ENCODE data around the gene GUCA2B.

DNA sequence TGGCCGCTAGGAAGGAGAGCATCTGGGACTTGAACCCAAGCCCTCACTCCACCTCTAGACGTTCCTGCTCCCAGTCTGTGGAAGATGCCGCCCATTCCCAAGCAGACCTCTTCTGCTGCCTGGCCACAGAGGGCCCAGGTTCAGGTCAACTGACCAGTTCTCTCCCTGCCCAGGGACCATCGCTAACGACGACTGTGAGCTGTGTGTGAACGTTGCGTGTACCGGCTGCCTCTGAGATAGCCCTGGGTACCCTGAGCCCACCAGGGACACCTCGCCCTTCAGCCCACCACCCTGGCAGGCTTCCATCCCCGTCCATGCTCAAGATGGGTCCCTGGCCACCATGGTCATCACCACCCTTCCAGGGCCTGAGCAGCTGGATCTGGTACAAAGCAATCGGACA is 2.2 kb downstream of the GUCA2B start:
- TF ChIP-seq, protein P1, sequence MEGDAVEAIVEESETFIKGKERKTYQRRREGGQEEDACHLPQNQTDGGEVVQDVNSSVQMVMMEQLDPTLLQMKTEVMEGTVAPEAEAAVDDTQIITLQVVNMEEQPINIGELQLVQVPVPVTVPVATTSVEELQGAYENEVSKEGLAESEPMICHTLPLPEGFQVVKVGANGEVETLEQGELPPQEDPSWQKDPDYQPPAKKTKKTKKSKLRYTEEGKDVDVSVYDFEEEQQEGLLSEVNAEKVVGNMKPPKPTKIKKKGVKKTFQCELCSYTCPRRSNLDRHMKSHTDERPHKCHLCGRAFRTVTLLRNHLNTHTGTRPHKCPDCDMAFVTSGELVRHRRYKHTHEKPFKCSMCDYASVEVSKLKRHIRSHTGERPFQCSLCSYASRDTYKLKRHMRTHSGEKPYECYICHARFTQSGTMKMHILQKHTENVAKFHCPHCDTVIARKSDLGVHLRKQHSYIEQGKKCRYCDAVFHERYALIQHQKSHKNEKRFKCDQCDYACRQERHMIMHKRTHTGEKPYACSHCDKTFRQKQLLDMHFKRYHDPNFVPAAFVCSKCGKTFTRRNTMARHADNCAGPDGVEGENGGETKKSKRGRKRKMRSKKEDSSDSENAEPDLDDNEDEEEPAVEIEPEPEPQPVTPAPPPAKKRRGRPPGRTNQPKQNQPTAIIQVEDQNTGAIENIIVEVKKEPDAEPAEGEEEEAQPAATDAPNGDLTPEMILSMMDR (IDR thresholded peaks at IDR 0.05; ENCODE audit: insufficient read depth, low read length): no peak
- no peak for TF ChIP-seq POLR2AphosphoS5 (IDR thresholded peaks at IDR 0.05; ENCODE audit: low read depth)
- TF ChIP-seq, protein P2, sequence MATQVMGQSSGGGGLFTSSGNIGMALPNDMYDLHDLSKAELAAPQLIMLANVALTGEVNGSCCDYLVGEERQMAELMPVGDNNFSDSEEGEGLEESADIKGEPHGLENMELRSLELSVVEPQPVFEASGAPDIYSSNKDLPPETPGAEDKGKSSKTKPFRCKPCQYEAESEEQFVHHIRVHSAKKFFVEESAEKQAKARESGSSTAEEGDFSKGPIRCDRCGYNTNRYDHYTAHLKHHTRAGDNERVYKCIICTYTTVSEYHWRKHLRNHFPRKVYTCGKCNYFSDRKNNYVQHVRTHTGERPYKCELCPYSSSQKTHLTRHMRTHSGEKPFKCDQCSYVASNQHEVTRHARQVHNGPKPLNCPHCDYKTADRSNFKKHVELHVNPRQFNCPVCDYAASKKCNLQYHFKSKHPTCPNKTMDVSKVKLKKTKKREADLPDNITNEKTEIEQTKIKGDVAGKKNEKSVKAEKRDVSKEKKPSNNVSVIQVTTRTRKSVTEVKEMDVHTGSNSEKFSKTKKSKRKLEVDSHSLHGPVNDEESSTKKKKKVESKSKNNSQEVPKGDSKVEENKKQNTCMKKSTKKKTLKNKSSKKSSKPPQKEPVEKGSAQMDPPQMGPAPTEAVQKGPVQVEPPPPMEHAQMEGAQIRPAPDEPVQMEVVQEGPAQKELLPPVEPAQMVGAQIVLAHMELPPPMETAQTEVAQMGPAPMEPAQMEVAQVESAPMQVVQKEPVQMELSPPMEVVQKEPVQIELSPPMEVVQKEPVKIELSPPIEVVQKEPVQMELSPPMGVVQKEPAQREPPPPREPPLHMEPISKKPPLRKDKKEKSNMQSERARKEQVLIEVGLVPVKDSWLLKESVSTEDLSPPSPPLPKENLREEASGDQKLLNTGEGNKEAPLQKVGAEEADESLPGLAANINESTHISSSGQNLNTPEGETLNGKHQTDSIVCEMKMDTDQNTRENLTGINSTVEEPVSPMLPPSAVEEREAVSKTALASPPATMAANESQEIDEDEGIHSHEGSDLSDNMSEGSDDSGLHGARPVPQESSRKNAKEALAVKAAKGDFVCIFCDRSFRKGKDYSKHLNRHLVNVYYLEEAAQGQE (IDR thresholded peaks at IDR 0.05; ENCODE audit: insufficient replicate concordance, low read depth): no peak
- no peak for TF ChIP-seq GABPA (IDR thresholded peaks at IDR 0.05; ENCODE audit: low read depth)
